Panc1 (cell line): ENCODE measurements around the gene SYT2.
"Not testable (repeated sequence)": the region's sequence is repeated elsewhere in the genome, so short reads cannot be mapped to it uniquely, and the experiment has no call there.

Experiments used
- TF ChIP-seq, protein P1 (sequence below): fragments of 450-650 bp; IDR thresholded peaks from 2 replicates; pipeline ENCODE4 v1.5.1; 2017; ENCODE audit warnings: mild to moderate bottlenecking
- TF ChIP-seq, protein P2 (sequence below), 2 experiments: IDR thresholded peaks; 2 replicates each; pipeline ENCODE4 v1.6.1; 2011 to 2012; ENCODE audit warnings: low read depth in 2 of 2, control low read depth in 1 of 2, low read length in 1 of 2, mild to moderate bottlenecking in 1 of 2, moderate library complexity in 1 of 2; ENCODE audit not compliant: insufficient read depth in 1 of 2

DNA sequence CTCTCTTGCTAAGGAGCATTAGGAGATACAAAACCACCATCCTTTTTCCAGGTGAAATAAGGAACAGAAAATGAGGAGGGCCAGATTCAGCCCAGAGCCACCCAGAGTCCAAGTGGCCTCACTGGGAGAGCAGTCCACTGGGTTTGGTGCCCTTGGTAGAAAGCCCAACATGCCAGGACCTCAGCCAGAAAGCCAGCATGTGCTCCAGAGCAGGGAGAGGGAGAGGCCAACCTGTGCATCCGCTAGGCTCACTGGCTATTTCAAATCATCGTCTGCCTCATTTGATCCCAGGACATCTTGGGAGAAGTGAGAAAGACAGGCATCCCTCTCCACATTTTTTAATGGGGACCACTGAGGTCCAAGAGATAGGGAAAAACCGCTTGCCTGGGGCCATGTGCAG, 74.1 kb downstream of the SYT2 start:
- TF ChIP-seq, protein P1, sequence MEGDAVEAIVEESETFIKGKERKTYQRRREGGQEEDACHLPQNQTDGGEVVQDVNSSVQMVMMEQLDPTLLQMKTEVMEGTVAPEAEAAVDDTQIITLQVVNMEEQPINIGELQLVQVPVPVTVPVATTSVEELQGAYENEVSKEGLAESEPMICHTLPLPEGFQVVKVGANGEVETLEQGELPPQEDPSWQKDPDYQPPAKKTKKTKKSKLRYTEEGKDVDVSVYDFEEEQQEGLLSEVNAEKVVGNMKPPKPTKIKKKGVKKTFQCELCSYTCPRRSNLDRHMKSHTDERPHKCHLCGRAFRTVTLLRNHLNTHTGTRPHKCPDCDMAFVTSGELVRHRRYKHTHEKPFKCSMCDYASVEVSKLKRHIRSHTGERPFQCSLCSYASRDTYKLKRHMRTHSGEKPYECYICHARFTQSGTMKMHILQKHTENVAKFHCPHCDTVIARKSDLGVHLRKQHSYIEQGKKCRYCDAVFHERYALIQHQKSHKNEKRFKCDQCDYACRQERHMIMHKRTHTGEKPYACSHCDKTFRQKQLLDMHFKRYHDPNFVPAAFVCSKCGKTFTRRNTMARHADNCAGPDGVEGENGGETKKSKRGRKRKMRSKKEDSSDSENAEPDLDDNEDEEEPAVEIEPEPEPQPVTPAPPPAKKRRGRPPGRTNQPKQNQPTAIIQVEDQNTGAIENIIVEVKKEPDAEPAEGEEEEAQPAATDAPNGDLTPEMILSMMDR: not testable (repeated sequence)
- TF ChIP-seq, protein P2, sequence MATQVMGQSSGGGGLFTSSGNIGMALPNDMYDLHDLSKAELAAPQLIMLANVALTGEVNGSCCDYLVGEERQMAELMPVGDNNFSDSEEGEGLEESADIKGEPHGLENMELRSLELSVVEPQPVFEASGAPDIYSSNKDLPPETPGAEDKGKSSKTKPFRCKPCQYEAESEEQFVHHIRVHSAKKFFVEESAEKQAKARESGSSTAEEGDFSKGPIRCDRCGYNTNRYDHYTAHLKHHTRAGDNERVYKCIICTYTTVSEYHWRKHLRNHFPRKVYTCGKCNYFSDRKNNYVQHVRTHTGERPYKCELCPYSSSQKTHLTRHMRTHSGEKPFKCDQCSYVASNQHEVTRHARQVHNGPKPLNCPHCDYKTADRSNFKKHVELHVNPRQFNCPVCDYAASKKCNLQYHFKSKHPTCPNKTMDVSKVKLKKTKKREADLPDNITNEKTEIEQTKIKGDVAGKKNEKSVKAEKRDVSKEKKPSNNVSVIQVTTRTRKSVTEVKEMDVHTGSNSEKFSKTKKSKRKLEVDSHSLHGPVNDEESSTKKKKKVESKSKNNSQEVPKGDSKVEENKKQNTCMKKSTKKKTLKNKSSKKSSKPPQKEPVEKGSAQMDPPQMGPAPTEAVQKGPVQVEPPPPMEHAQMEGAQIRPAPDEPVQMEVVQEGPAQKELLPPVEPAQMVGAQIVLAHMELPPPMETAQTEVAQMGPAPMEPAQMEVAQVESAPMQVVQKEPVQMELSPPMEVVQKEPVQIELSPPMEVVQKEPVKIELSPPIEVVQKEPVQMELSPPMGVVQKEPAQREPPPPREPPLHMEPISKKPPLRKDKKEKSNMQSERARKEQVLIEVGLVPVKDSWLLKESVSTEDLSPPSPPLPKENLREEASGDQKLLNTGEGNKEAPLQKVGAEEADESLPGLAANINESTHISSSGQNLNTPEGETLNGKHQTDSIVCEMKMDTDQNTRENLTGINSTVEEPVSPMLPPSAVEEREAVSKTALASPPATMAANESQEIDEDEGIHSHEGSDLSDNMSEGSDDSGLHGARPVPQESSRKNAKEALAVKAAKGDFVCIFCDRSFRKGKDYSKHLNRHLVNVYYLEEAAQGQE (IDR thresholded peaks at IDR 0.05; ENCODE audit: insufficient read depth in 1 of 2, low read depth in 2 of 2, low read length in 1 of 2): not testable (repeated sequence)
